ENCODE results near the gene UBE2R2.
"Not testable (repeated sequence)": the region's sequence is repeated elsewhere in the genome, so short reads cannot be mapped to it uniquely, and the experiment has no call there.

The UBE2R2 gene

GRCh38 chr9:33820231-33820745, 3.3 kb downstream of the UBE2R2 start:
- TF ChIP-seq, protein P1, sequence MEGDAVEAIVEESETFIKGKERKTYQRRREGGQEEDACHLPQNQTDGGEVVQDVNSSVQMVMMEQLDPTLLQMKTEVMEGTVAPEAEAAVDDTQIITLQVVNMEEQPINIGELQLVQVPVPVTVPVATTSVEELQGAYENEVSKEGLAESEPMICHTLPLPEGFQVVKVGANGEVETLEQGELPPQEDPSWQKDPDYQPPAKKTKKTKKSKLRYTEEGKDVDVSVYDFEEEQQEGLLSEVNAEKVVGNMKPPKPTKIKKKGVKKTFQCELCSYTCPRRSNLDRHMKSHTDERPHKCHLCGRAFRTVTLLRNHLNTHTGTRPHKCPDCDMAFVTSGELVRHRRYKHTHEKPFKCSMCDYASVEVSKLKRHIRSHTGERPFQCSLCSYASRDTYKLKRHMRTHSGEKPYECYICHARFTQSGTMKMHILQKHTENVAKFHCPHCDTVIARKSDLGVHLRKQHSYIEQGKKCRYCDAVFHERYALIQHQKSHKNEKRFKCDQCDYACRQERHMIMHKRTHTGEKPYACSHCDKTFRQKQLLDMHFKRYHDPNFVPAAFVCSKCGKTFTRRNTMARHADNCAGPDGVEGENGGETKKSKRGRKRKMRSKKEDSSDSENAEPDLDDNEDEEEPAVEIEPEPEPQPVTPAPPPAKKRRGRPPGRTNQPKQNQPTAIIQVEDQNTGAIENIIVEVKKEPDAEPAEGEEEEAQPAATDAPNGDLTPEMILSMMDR (IDR thresholded peaks at IDR 0.05; ENCODE audit: control insufficient read depth, insufficient read depth, low read depth, low read length, missing control alignments): no peak
- no peak for DNase-seq (ENCODE audit: low read depth)
- no peak overlapping the region for H3K4me3 ChIP-seq (ENCODE audit: control insufficient read depth, low read depth, low read length)

GRCh38 chr9:33823801-33824200, 6.8 kb downstream of the UBE2R2 start:
- TF ChIP-seq, protein P1 (IDR thresholded peaks at IDR 0.05; ENCODE audit: control insufficient read depth, insufficient read depth, low read depth, low read length, missing control alignments): no peak
- DNase-seq (ENCODE audit: low read depth): no peak
- H3K4me3 ChIP-seq (ENCODE audit: control insufficient read depth, low read depth, low read length): no peak overlapping the region

- H3K4me3 ChIP-seq (ENCODE audit: control insufficient read depth, low read depth, low read length): not testable (repeated sequence)
These were observed 10.3 kb downstream of the UBE2R2 start for GRCh38 chr9:33827285-33827684.

GRCh38 chr9:33829641-33830230, 12.8 kb downstream of the UBE2R2 start:
- not testable (repeated sequence) for DNase-seq (ENCODE audit: low read depth)

More at GRCh38 chr9:33827285-33827684, 10.3 kb downstream of the UBE2R2 start:
- not testable (repeated sequence) for DNase-seq (ENCODE audit: low read depth)

DNA sequence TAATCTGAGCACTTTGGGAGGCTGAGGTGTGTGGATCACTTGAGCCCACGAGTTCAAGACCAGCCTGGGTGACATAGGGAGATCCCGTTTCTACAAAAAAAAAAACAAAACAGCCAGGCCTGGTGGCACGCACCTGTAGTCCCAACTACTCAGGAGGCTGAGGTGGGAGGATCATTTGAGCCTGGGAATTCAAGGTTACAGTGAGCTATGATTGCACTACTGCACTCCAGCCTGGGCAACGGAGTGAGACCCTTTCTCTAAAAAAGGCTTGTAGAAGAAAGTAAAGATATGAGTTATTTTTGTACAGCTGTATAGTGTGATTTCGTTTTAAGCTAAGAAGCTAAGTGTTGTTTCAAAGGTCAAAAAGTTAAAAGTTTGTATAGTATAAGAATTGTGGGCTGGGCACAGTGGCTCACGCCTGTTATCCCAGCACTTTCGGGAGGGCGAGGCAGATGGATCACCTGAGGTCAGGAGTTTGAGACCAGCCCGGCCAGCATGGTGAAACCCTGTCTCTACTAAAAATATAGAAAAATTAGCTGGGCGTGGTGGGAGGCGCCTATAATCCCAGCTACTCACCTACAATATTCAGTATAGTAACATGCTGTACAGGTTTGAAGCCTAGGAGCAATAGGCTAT, 18.8 kb downstream of the UBE2R2 start:
- H3K4me3 ChIP-seq (ENCODE audit: control insufficient read depth, low read depth, low read length): no peak overlapping the region
- TF ChIP-seq, protein P1 (IDR thresholded peaks at IDR 0.05; ENCODE audit: control insufficient read depth, insufficient read depth, low read depth, low read length, missing control alignments): no peak
- no peak for DNase-seq (ENCODE audit: low read depth)

More at GRCh38 chr9:33829641-33830230, 12.8 kb downstream of the UBE2R2 start:
- not testable (repeated sequence) for H3K4me3 ChIP-seq (ENCODE audit: control insufficient read depth, low read depth, low read length)

DNA sequence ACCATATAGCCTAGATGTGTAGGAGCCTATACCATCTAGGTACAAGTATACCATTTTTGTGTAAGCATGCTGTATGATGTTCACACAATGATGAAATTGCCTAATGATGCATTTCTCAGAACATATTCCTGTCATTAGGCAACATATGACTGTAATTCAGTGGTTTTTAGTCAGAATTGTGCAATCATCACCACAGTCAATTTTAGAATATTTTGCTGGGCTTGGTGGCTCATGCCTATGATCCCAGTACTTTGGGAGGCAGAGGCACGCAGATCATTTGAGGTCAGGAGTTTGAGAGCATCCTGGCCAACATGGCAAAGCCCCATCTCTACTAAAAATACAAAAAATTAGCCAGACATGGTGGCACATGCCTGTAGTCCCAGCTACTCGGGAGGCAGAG, 19.3 kb downstream of the UBE2R2 start:
- not testable (repeated sequence) for H3K4me3 ChIP-seq (ENCODE audit: control insufficient read depth, low read depth, low read length)
- peak; percentile 85 for DNase-seq (ENCODE audit: low read depth)

GRCh38 chr9:33837138-33837537, 20.2 kb downstream of the UBE2R2 start:
- H3K4me3 ChIP-seq (ENCODE audit: control insufficient read depth, low read depth, low read length): no peak overlapping the region
- TF ChIP-seq, protein P1 (IDR thresholded peaks at IDR 0.05; ENCODE audit: control insufficient read depth, insufficient read depth, low read depth, low read length, missing control alignments): no peak
- no peak for DNase-seq (ENCODE audit: low read depth)

- DNase-seq (ENCODE audit: low read depth): no peak
- TF ChIP-seq, protein P1 (IDR thresholded peaks at IDR 0.05; ENCODE audit: control insufficient read depth, insufficient read depth, low read depth, low read length, missing control alignments): no peak
- no peak overlapping the region for H3K4me3 ChIP-seq (ENCODE audit: control insufficient read depth, low read depth, low read length)
These were observed 23.4 kb downstream of the UBE2R2 start for GRCh38 chr9:33840381-33840780.

Data from AG09309 (cell line).